ENCODE measurements around the gene DDX53. TPM values are rescaled to one million over a fixed set of nuclear protein-coding genes. Genes with fewer than 3 reads are reported as not detected.

Gene DDX53
- total and polyA plus RNA-seq, 2 donors (not counting 1 experiment from before 2014, with no cell fraction given), result not detected

DNA sequence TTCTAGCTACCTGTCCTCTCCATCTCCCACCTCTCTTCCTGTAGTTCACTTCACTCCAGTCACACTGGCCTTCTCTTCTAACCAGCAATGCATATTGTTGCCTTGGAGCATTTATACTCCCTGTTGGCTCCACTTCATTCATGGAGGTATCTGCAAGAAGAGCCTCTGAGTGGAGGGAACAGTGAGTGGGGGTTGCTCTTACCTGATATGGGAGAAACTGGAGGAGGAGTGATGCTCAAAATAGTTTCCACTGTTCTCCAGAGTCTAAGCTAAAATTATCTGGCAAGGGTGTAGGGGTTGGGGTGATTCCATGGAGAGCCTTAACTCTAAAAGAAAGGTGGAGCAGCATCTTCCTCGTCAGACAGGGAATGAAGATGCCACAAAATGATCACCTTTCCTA lies 28.9 kb upstream of the DDX53 start:
- no peak overlapping the region for H3K9ac ChIP-seq (ENCODE audit: low read length)
- no CpG with 5 or more reads among the region's 1 CpG for WGBS (ENCODE audit: insufficient coverage)
- ChIA-PET CTCF (no interaction called here), POLR2A (no interaction called here)
- ATAC-seq (ENCODE audit: low read depth) (no peak), DNase-seq (no peak)
- no peaks in the 10 kb centered on the region for H3K9me3 Mint-ChIP-seq (ENCODE audit: insufficient read depth)
- no peak overlapping the region for H3K4me3 Mint-ChIP-seq
- no peak overlapping the region for H3K4me2 ChIP-seq (replicated peaks; ENCODE audit: low read depth, low read length, poor library complexity, severe bottlenecking)
- H4K20me1 ChIP-seq (ENCODE audit: control insufficient read depth, insufficient read depth, low read length, poor library complexity, severe bottlenecking), result no peaks in the 10 kb centered on the region
- no peaks in the 10 kb centered on the region for H3K4me1 Mint-ChIP-seq
- intact Hi-C loops (cut with micrococcal nuclease), result no loop called here
- H3K9me3 ChIP-seq (ENCODE audit: control extremely low read depth in 1 of 3, control insufficient read depth in 2 of 3, insufficient read depth in 1 of 3, low read length in 2 of 3), result no peaks in the 10 kb centered on the region
- H3K27ac ChIP-seq (ENCODE audit: low read length in 2 of 2), result no peak overlapping the region
- H2AFZ ChIP-seq (ENCODE audit: insufficient read depth, low read depth, low read length, poor library complexity, severe bottlenecking), result no peak overlapping the region
- TF ChIP-seq, protein P1, sequence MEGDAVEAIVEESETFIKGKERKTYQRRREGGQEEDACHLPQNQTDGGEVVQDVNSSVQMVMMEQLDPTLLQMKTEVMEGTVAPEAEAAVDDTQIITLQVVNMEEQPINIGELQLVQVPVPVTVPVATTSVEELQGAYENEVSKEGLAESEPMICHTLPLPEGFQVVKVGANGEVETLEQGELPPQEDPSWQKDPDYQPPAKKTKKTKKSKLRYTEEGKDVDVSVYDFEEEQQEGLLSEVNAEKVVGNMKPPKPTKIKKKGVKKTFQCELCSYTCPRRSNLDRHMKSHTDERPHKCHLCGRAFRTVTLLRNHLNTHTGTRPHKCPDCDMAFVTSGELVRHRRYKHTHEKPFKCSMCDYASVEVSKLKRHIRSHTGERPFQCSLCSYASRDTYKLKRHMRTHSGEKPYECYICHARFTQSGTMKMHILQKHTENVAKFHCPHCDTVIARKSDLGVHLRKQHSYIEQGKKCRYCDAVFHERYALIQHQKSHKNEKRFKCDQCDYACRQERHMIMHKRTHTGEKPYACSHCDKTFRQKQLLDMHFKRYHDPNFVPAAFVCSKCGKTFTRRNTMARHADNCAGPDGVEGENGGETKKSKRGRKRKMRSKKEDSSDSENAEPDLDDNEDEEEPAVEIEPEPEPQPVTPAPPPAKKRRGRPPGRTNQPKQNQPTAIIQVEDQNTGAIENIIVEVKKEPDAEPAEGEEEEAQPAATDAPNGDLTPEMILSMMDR (IDR thresholded peaks at IDR 0.05), result no peak
- TF ChIP-seq EZH2 (IDR thresholded peaks at IDR 0.05; ENCODE audit: borderline replicate concordance, insufficient read depth, low read depth, low read length, poor library complexity, severe bottlenecking), result no peak
- H3K4me1 ChIP-seq (ENCODE audit: control insufficient read depth in 2 of 2, insufficient read depth in 2 of 2, low read length in 2 of 2), result no peaks in the 10 kb centered on the region
- H3K4me3 ChIP-seq (ENCODE audit: control extremely low read depth in 1 of 5, extremely low read depth in 1 of 5, insufficient read depth in 1 of 5, low read depth in 2 of 5, low read length in 4 of 5), result no peak overlapping the region
- no peaks in the 10 kb centered on the region for H3K27me3 Mint-ChIP-seq
- no peaks in the 10 kb centered on the region for H3K36me3 ChIP-seq (replicated peaks in 1 of 2; ENCODE audit: control extremely low read depth in 1 of 2, control insufficient read depth in 1 of 2, extremely low read depth in 1 of 2, insufficient read depth in 2 of 2, low read length in 1 of 2)
- H3K27ac Mint-ChIP-seq, result no peak overlapping the region
- no peaks in the 10 kb centered on the region for H3K79me2 ChIP-seq (ENCODE audit: control insufficient read depth, insufficient read depth, low read length)
- H3K27me3 ChIP-seq (replicated peaks in 1 of 4; ENCODE audit: control extremely low read depth in 1 of 4, control insufficient read depth in 3 of 4, insufficient read depth in 4 of 4, low read length in 3 of 4), result no peaks in the 10 kb centered on the region

DNA sequence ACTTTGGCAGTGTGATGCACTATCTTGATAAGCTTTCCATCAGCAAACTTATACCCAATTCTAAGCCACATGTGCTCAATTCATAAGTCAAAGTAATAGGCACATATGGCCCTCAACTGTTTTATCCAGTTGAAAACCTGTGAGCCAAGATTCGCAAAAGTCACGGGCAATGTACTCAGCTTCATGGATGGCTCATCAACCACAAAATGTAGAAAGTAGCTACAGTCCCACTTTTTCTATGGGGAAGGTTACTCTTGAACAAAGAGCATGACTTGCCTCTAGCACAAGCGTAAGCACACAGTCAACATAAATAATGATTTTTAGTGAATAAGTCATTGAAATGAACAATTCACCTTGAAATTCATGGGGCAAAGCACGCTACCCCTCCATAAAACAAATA lies 25.1 kb upstream of the DDX53 start:
- intact Hi-C loops (cut with micrococcal nuclease), result no loop called here
- no peaks in the 10 kb centered on the region for H3K9me3 Mint-ChIP-seq (ENCODE audit: insufficient read depth)
- WGBS (ENCODE audit: insufficient coverage), result no CpG with 5 or more reads among the region's 4 CpGs

More for the DNA sequence above, 25.1 kb upstream of the DDX53 start:
- H3K9ac ChIP-seq (ENCODE audit: low read length), result no peak overlapping the region
- no peaks in the 10 kb centered on the region for H3K4me1 ChIP-seq (ENCODE audit: control insufficient read depth in 2 of 2, insufficient read depth in 2 of 2, low read length in 2 of 2)
- no peak overlapping the region for H3K4me3 ChIP-seq (ENCODE audit: control extremely low read depth in 1 of 5, extremely low read depth in 1 of 5, insufficient read depth in 1 of 5, low read depth in 2 of 5, low read length in 4 of 5)
- TF ChIP-seq EZH2 (IDR thresholded peaks at IDR 0.05; ENCODE audit: borderline replicate concordance, insufficient read depth, low read depth, low read length, poor library complexity, severe bottlenecking), result no peak
- TF ChIP-seq, protein P1 (IDR thresholded peaks at IDR 0.05), result no peak
- no peak for DNase-seq
- no peak for ATAC-seq (ENCODE audit: low read depth)
- H3K79me2 ChIP-seq (ENCODE audit: control insufficient read depth, insufficient read depth, low read length), result no peaks in the 10 kb centered on the region
- Mint-ChIP-seq H3K27ac (no peak overlapping the region), H3K4me1 (no peaks in the 10 kb centered on the region), H3K27me3 (no peaks in the 10 kb centered on the region), H3K4me3 (no peak overlapping the region)
- H3K27ac ChIP-seq (ENCODE audit: low read length in 2 of 2), result no peak overlapping the region
- H2AFZ ChIP-seq (ENCODE audit: insufficient read depth, low read depth, low read length, poor library complexity, severe bottlenecking), result no peak overlapping the region
- no peaks in the 10 kb centered on the region for H4K20me1 ChIP-seq (ENCODE audit: control insufficient read depth, insufficient read depth, low read length, poor library complexity, severe bottlenecking)
- no peak overlapping the region for H3K4me2 ChIP-seq (replicated peaks; ENCODE audit: low read depth, low read length, poor library complexity, severe bottlenecking)
- no peaks in the 10 kb centered on the region for H3K27me3 ChIP-seq (replicated peaks in 1 of 4; ENCODE audit: control extremely low read depth in 1 of 4, control insufficient read depth in 3 of 4, insufficient read depth in 4 of 4, low read length in 3 of 4)
- POLR2A ChIA-PET, result no interaction called here
- H3K9me3 ChIP-seq (ENCODE audit: control extremely low read depth in 1 of 3, control insufficient read depth in 2 of 3, insufficient read depth in 1 of 3, low read length in 2 of 3), result peaks cover 0 to 2% (median 0%) of the 10 kb centered on the region in 3 donors
- CTCF ChIA-PET, result no interaction called here
- H3K36me3 ChIP-seq (replicated peaks in 1 of 2; ENCODE audit: control extremely low read depth in 1 of 2, control insufficient read depth in 1 of 2, extremely low read depth in 1 of 2, insufficient read depth in 2 of 2, low read length in 1 of 2), result no peaks in the 10 kb centered on the region

Data from B cell (primary cell).